GM21360 (cell line): ENCODE results near the gene ZNF687.
"Not testable (repeated sequence)": the region's sequence is repeated elsewhere in the genome, so short reads cannot be mapped to it uniquely, and the experiment has no call there.

Source experiments
- ATAC-seq: cut with Tn5 transposase; IDR thresholded peaks from one replicate; pipeline ENCODE4 v1.9.1; 2021; ENCODE audit warnings: mild to moderate bottlenecking, moderate library complexity; ENCODE audit not compliant: unreplicated experiment

The ZNF687 gene

GRCh38 chr1:151281969-151282882 lies at the start of gene ZNF687:
TSS of gene ZNF687 (plus strand) at chr1:151282299. CDS start at chr1:151286292, 3,993 bp downstream.
- ATAC-seq = peak; percentile 76

DNA sequence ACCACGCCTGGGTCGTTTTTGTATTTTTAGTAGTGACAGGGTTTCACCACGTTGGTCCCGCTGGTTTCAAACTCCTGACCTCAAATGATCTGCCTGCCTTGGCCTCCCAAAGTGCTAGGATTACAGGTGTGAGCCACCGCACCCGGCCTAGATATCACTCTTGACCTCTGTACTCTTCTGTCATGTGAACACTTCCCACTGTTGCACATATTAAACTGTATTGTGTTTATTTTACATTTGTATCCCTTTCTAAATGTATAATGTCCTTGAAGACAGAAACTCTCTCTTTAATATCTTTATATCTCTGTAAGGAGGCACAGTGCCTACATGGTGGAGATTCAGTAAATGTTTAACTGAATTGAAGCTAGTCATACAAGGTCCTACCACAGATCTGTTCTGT lies 46.9 kb upstream of the ZNF687 start:
- ATAC-seq = no peak

- ATAC-seq = no peak
Observed at GRCh38 chr1:151237678-151238466, 44.2 kb upstream of the ZNF687 start.

DNA sequence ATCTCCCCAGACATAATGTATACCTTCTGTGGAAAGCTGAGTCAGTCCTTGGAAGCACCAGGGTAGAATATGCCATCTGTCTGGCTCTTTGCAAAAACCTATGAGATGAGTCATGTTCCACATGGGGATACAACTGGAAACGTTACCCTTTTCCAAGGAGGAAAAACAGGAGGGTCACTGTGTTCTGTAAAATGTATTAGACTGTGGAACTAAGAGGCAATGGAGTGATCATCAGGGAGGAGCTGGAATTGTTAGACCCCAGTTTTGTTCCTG lies 43.7 kb upstream of the ZNF687 start:
- no peak for ATAC-seq

GRCh38 chr1:151242442-151242841 lies 39.7 kb upstream of the ZNF687 start:
- ATAC-seq = no peak

GRCh38 chr1:151243683-151244216 lies 38.3 kb upstream of the ZNF687 start:
- ATAC-seq = no peak

- ATAC-seq = no peak
Observed at GRCh38 chr1:151246786-151247185, 35.3 kb upstream of the ZNF687 start.

DNA sequence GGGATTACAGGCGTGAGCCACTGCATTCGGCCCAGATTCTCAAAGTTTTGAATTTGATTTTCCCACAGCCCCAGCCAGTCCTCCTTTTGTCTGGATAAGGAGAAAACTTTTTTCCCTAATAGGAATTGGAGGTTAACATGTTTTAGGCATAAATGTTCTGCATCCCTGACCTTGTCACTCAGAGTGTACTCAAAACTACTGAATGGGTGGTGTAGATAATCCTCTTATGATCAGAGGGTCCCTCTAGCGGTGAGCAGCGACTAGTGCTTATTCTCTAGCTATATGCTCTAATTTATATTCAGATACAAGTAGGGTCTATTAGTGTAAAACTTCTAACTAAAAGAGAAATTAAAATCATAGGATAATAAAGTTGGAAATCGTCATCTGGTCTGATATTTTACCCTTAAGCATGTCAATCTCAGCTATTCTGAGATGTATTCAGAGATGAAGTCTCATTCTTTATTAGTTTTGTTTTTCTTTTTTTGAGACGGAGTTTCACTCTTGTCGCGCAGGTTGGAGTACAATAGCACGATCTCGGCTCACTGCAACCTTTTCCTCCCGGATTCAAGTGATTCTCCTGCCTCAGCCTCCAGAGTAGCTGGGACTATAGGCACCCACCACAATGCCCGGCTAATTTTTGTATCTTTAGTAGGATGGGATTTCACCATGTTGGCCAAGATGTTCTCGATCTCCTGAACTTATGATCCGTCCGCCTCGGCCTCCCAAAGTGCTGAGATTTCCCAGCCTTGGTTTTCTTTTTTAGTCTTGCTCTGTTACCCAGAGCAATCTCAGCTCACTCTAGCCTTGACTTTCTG lies 30.2 kb upstream of the ZNF687 start:
- no peak for ATAC-seq

GRCh38 chr1:151254217-151255213 lies 27.6 kb upstream of the ZNF687 start, which contains the start of gene PSMD4:
TSS of gene PSMD4 (plus strand) at chr1:151254734. CDS start at chr1:151254783, 49 bp downstream.
- peak; percentile 89 for ATAC-seq

GRCh38 chr1:151255381-151255780 lies 26.7 kb upstream of the ZNF687 start:
- ATAC-seq = no peak

GRCh38 chr1:151259351-151259750 lies 22.7 kb upstream of the ZNF687 start:
- ATAC-seq = no peak

DNA sequence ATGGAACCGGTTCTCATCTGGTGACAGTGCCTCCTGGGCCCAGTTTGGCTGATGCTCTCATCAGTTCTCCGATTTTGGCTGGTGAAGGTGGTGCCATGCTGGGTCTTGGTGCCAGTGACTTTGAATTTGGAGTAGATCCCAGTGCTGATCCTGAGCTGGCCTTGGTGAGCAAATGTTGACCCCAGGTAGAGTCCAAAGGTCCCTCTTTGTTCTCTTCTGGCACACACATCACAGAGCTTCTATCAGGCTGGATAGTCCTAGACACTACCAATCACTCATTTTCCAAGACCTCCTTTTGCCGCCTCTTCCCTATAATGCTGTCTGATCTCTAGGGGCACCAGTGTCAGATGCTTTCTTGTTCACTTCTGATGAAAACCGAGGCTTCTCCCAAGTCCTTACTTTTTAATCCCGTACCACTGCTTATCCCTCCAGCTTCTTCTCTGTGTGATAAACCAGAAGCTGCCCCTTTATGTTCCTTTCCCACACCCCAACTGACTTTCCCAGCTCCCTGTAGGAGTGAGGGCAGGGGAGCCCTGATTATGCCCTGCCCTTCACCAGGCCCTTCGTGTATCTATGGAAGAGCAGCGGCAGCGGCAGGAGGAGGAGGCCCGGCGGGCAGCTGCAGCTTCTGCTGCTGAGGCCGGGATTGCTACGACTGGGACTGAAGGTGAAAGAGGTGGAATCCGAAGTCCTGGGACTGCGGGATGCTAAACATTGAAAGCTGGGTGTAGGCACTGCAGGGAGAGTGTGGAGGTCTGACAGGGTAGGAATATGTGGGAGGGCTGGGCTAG lies 16.5 kb upstream of the ZNF687 start:
- no peak for ATAC-seq

DNA sequence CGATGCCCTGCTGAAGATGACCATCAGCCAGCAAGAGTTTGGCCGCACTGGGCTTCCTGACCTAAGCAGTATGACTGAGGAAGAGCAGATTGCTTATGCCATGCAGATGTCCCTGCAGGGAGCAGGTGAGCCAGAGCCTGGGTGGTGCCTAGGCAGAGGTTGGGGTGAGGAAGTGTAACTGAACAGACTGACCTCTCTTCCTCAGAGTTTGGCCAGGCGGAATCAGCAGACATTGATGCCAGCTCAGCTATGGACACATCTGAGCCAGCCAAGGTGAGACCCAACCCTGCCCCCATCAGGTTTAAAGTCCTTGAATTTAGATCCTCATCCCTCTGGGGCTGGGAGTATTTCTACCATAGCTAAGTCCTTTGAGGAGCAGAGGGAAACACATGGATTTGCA lies 15.8 kb upstream of the ZNF687 start:
- no peak for ATAC-seq

DNA sequence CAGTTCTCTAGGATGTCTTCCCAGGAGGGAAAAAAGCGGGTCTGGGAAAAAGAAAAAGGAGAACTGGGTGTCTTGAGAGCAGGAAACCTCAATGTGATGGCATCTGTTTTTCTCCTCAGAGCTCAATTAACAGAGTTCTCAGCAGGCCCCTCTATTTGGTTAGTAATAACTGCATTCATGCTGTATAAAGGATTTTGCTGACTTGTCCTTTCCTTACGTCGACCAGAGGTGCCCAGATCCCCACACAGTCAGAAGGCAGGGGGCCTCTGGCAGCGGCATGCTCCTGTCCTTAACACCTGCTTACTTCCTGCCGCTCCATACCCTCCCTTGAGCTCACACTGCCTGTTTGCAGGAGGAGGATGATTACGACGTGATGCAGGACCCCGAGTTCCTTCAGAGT lies 15.3 kb upstream of the ZNF687 start:
- ATAC-seq = no peak

DNA sequence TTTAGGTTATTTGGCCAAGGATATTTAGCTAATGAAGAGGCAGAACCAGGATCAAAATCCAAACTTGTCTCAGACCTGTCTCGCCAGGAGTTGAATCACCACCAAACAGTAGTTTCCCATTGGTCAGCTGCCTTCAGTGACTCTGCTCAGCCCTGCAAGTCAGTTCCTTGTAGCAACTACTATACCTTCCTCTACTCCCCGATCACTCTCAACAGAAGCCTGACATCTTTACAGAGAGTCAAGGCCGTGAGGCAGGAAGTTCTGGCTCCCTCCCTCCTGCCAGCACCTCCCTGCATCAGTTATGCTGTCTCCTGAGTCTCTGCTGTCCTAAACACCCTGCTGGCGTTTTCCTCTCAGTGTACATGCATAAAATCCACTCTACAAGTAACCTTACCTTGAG lies 14.3 kb upstream of the ZNF687 start:
- no peak for ATAC-seq

DNA sequence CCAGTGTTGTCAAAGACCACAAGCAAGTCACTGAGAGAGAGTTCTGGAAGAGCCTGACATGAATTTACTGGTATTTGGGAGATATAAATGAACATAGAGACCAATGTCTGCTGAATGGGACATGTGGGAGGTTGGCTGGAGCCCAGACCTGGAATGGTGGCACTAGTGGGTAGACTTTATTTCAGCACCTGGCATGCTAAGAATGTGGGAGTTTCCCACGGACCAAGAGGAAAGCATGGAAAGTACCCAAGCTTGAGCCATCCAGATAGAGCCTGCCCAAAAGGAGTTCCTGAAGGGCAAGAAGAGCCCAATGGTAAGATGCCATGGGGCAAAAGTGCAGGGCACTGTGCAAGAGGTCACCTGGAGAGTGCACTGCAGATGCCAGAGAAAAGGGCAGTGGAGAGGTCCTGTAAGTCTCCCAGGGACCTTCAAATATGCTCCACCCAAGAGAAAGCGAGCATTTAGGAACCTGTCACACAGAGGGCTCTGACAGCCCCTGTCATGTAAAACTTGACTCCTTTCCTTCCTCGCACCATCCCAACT lies 8.1 kb upstream of the ZNF687 start:
- no peak for ATAC-seq

- not testable (repeated sequence) for ATAC-seq
Observed at GRCh38 chr1:151275341-151275740, 6.8 kb upstream of the ZNF687 start.

- no peak for ATAC-seq
Observed at GRCh38 chr1:151277249-151277648, 4.8 kb upstream of the ZNF687 start.
